ENCODE measurements around the gene FRS2. TPM values are rescaled to one million over a fixed set of nuclear protein-coding genes. Genes with fewer than 3 reads are reported as not detected.

Gene FRS2
- 9.7 to 14.6 TPM (median 13.3 TPM) in 5 replicates for total RNA-seq (2022; extraction: Qiagen RNA extraction; ENCODE audit: low read depth)

GRCh38 chr12:69470189-69471075, at the start of gene FRS2:
TSS of gene FRS2 (plus strand) at chr12:69470388. CDS start at chr12:69569031, 98,643 bp downstream.

DNA sequence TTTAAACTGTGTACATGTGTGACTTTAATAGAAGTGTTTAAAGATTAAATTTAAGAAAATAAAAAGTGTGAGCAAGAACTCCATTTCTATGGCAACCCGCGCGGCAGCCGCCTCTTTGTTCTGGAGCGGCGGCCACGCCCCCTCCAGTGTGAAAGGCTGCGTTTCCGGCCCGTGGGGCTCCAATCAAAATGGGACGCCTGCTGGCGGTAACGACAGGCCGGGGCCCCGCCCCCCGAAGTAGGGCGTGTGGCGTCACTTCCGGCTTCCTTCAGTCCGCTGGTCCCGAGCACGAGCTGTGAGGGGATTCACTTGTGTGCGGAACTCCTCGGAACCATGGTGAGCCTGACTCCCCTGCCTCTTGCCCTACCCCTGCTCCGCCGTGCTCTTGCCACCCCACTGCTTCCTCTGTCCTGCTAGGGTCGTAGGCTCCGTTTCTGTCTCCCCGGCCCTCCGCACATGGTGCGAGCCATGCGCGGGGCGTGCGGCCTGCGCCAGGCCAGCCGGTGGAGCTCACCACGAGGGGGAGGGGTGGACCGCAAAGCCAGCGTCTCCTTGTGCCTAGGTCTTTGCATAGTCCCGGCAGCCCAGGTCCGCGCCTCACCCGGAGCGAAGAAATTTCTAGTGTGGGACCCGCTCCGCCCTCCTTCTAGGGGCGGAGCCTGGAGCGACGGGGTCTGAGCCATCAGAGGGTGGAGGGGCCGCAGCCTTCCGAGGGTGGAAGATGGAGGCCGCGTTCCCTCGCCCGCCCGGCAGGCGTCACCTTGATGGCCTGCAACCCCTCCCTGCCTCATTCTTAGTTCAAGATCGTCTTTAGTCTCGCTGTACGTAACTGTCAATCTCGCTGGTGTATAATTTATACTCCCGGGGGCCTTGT, 115.2 kb downstream of the FRS2 start, which contains the start of gene CCT2:
TSS of gene CCT2 (plus strand) at position 271 of the 874 bp plus-strand sequence. CDS start at position 334, 63 bp downstream.

DNA sequence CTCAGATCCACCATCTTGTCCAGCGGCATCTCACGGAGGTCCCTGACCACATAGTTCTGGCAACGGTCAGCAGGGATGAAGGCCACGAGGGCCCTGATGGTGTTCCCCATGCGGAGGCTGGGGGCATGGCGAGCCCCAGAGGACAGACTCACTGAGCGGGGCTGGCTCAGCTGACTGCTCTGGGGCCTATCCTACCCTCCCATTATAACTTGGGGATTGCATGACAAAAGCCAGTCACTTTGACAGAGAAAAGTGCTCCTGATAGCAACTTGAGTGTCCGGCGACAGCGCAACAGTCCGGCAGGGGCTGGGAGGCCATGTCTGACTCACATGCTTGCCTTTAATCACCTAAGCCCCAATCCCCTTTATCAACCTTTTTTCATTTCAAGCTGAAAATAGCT, 140.5 kb downstream of the FRS2 start, which contains the start of gene LRRC10:
TSS of gene LRRC10 (minus strand) at position 179 of the 400 bp plus-strand sequence. CDS start at position 110, 69 bp downstream.

Other genes with a start within 250 kb of the FRS2 start
- gene CPSF6, start 230.8 kb upstream of the FRS2 start, total RNA-seq (2022; extraction: Qiagen RNA extraction; ENCODE audit: low read depth), result 63.2 to 72.3 TPM (median 65.9 TPM) in 5 replicates
- 0.26 to 1.7 TPM in 2 of 5 replicates, not detected in the others for gene LYZ, start 122.0 kb upstream of the FRS2 start, total RNA-seq (2022; extraction: Qiagen RNA extraction; ENCODE audit: low read depth)
- gene YEATS4, start 110.6 kb upstream of the FRS2 start, total RNA-seq (2022; extraction: Qiagen RNA extraction; ENCODE audit: low read depth), result 29.3 to 62.1 TPM (median 38.1 TPM) in 5 replicates
- 298 to 357 TPM (median 328 TPM) in 5 replicates for gene CCT2, start 115.1 kb downstream of the FRS2 start, total RNA-seq (2022; extraction: Qiagen RNA extraction; ENCODE audit: low read depth)
- gene LRRC10, start 140.5 kb downstream of the FRS2 start, total RNA-seq (2022; extraction: Qiagen RNA extraction; ENCODE audit: low read depth), result not detected in 5 replicates
- gene BEST3, start 228.9 kb downstream of the FRS2 start, total RNA-seq (2022; extraction: Qiagen RNA extraction; ENCODE audit: low read depth), result 0.67 to 1.5 TPM (median 1.2 TPM) in 5 replicates